CD1c-positive myeloid dendritic cell (primary cell): ENCODE data around the gene MFAP3.

ENCODE experiments used
- DNase-seq: peaks from one replicate; pipeline ENCODE4 v3.0.0-alpha.2; 2016; ENCODE audit errors: extremely low spot score

MFAP3 gene

GRCh38 chr5:154092356-154093141, 53.8 kb downstream of the MFAP3 start:
- no peak for DNase-seq

- no peak for DNase-seq
Observed at GRCh38 chr5:154093142-154093532, 54.4 kb downstream of the MFAP3 start.

- no peak for DNase-seq
Observed at GRCh38 chr5:154095904-154096303, 57.1 kb downstream of the MFAP3 start.

GRCh38 chr5:154097031-154097430, 58.3 kb downstream of the MFAP3 start:
- no peak for DNase-seq

- DNase-seq, result no peak
Observed at GRCh38 chr5:154098465-154098864, 59.7 kb downstream of the MFAP3 start.

- DNase-seq, result no peak
Observed at GRCh38 chr5:154101184-154101583, 62.4 kb downstream of the MFAP3 start.

- DNase-seq, result no peak
Observed at GRCh38 chr5:154103233-154103632, 64.5 kb downstream of the MFAP3 start.
